ENCODE data around the gene TMOD1. TPM values are rescaled to one million over a fixed set of nuclear protein-coding genes. Genes with fewer than 3 reads are reported as not detected.

Gene TMOD1
- total RNA-seq, 1 donor from 2014 or later, result 0.98 TPM

- DNase-seq (ENCODE audit: low read depth), result no peak
- no peak overlapping the region for H3K4me3 ChIP-seq (ENCODE audit: low read depth, low read length)
- TF ChIP-seq CTCF (conservative IDR thresholded peaks at IDR 0.05; ENCODE audit: low read depth, low read length), result no peak
Measured at GRCh38 chr9:97594381-97594921, 93.0 kb downstream of the TMOD1 start.

DNA sequence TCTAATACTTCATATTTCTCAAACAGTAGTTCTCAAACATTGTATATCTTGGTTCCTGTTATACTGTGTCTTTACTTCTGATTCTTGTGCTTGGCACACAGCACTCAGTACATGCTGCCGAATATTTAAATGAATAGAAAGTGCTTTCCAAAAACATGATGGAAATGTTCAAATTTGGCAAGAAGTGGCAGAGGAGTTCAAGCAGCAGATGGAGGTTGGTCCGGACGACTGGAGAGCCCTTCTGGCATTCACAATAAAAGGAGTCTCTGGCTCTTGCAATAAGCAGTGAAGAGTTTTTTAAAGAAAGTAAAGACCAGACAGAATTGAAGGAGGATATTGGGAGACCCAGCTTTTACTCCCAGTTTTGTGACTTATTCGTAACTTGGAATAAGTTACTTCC lies 95.4 kb downstream of the TMOD1 start:
- no peak for DNase-seq (ENCODE audit: low read depth)
- no peak overlapping the region for H3K4me3 ChIP-seq (ENCODE audit: low read depth, low read length)
- no peak for TF ChIP-seq CTCF (conservative IDR thresholded peaks at IDR 0.05; ENCODE audit: low read depth, low read length)

DNA sequence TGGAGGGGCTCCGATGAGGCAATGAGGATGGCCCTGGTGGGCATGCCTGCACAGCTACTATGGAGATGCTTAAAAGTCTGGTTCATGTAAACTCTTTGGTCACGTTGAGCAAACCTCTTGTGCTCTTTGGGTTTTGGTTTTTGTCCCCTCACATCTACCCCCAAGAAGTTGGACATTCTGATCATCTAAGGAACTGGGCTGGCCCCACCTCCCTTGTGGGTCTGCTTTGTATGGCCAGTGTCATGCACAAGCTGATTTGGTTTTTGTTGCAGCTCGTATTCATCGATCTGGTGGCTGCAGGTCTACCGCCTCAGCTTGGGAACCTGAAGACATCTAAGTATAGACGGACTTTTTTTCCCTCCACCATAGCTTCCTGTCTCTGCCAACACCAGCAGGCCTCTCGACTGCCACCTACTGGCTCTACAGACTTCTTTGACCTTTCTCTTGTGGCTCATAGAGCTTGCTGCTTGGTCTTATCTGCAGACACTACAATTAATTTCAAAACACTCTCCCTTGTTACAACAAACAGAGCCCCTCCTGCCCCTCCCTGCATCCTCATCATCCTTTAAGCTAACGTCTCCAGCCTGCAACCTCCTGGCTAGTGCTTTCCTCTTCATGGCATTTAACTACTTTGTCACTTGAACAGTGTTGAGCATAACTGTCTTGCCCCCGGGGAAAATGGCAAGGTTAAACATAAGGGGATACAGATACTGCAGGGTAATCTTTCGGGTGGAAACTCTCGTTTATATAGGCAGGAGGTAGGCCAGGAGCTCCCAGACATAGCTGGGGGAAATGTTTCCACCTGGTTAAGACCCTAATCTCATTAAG lies 97.2 kb downstream of the TMOD1 start:
- DNase-seq (ENCODE audit: low read depth), result peak; percentile 25
- peak; percentile 96 for TF ChIP-seq CTCF (conservative IDR thresholded peaks at IDR 0.05; ENCODE audit: low read depth, low read length)
- no peak overlapping the region for H3K4me3 ChIP-seq (ENCODE audit: low read depth, low read length)

GRCh38 chr9:97599314-97599846 lies 97.9 kb downstream of the TMOD1 start:
- no peak overlapping the region for H3K4me3 ChIP-seq (ENCODE audit: low read depth, low read length)
- no peak for DNase-seq (ENCODE audit: low read depth)
- TF ChIP-seq CTCF (conservative IDR thresholded peaks at IDR 0.05; ENCODE audit: low read depth, low read length), result no peak

DNA sequence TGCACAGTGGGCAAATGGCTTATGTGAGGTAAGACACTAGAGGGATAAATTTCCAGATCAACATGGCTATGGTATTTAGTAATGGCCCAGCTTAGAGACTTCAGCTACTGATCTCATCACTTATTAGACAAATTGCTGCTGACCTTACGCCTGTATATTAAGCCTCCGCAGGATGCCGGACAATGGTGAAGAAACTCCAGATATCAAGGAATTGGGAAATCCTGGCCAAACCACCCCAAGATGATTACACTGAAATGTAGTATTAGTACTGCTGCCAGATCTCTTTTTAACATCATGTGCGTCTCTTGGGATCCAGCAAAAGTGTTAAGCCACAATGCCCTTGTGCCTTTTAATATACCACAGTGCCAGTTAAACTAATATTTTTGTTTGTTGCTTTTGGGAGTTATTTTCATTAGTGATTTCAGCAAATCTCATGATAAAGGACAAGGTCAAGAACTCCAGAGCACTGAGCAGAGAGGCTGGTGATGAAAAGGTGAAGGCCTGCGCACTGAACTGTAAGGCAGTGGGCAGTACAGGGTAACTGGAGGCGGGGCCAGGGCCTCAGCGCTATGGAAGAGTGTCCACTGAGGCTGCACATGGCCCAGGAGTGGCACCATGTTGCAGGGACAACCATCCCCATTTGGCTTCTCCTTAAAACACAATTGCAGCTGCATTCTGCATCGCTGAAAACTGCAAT lies 99.2 kb downstream of the TMOD1 start:
- no peak overlapping the region for H3K4me3 ChIP-seq (ENCODE audit: low read depth, low read length)
- DNase-seq (ENCODE audit: low read depth), result no peak
- TF ChIP-seq CTCF (conservative IDR thresholded peaks at IDR 0.05; ENCODE audit: low read depth, low read length), result no peak

- DNase-seq (ENCODE audit: low read depth), result no peak
- no peak overlapping the region for H3K4me3 ChIP-seq (ENCODE audit: low read depth, low read length)
- no peak for TF ChIP-seq CTCF (conservative IDR thresholded peaks at IDR 0.05; ENCODE audit: low read depth, low read length)
Measured at GRCh38 chr9:97601228-97601898, 99.9 kb downstream of the TMOD1 start.

Measured in epithelial cell of proximal tubule (primary cell).